Measurements from ENCODE around the gene CEP112. TPM values are rescaled to one million over a fixed set of nuclear protein-coding genes. Genes with fewer than 3 reads are reported as not detected.

The CEP112 gene
- total and polyA plus RNA-seq, 2 of the 8 experiments (the other 6 are each of a cell fraction or from before 2014, with no cell fraction given), result 0.62 to 3.1 TPM

DNA sequence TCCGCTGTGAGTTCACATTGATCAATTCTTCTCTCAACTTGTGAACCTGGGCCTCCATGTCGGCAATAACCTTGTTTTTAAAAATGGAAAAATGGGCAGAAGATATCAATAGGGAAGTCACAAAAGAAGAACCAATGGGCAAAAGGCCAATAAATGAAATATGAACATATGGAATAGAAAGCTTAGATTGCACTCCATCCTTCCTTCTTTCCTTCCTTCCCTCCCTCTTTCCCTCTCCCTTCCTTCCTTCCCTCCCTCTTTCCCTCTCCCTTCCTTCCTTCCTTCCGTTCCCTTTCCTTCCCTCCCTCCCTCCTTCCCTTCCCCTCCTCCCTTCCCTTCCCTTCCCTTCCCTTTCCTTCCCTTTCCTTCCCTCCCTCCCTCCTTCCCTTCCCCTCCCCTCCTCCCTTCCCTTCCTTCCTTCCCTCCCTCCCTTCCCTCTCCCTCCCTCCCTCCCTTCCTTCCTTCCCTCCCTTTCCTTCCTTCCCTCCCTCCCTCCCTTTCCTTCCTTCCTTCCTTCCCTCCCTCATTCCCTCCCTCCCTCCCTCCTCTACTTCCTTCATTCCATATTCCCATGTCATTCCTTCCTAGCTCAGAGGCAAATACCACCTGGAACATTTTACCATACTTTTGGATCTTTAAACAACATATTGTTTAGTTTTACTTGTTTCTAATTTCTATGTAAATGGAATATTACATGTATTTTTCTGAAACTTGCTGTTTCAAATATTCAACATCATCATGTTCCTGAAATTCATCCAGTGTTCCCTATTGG is 339.8 kb downstream of the CEP112 start:
- no peak overlapping the region for H4K5ac ChIP-seq (ENCODE audit: insufficient read length, low read depth, low read length)
- H3K4me3 ChIP-seq (ENCODE audit: extremely low read depth in 1 of 4, insufficient read depth in 2 of 4, low read depth in 3 of 4, low read length in 4 of 4), result no peak overlapping the region
- H3K27me3 ChIP-seq (replicated peaks in 1 of 4; ENCODE audit: control insufficient read depth in 3 of 4, extremely low read depth in 1 of 4, insufficient read depth in 3 of 4, low read length in 3 of 4), result no peaks in the 10 kb centered on the region
- H2BK20ac ChIP-seq (ENCODE audit: low read length), result no peak overlapping the region
- no peak overlapping the region for H3K23ac ChIP-seq (ENCODE audit: insufficient read length)
- H2AFZ ChIP-seq (ENCODE audit: low read length), result no peak overlapping the region
- no peaks in the 10 kb centered on the region; the same call in 1 of the 2 replicates for H3K23me2 ChIP-seq (ENCODE audit: low read depth, low read length)
- no peak overlapping the region for H2BK120ac ChIP-seq (replicated peaks; ENCODE audit: low read depth, low read length)
- FAIRE-seq, result no peak
- no peak overlapping the region for H3K18ac ChIP-seq (ENCODE audit: extremely low read depth, low read length)
- no peaks in the 10 kb centered on the region for H3K9me3 ChIP-seq (ENCODE audit: insufficient read depth in 2 of 2, low read depth in 1 of 2, low read length in 1 of 2)
- H4K20me1 ChIP-seq (replicated peaks in 1 of 2; ENCODE audit: control insufficient read depth in 1 of 2, insufficient read depth in 2 of 2, low read length in 2 of 2), result no peaks in the 10 kb centered on the region
- no peak overlapping the region for H3K9ac ChIP-seq (replicated peaks in 1 of 4; ENCODE audit: extremely low read depth in 1 of 4, low read depth in 3 of 4, low read length in 3 of 4)
- no peaks in the 10 kb centered on the region for H3K79me2 ChIP-seq (ENCODE audit: control insufficient read depth in 1 of 2, insufficient read depth in 2 of 2, low read length in 2 of 2)
- no peak for DNase-seq (ENCODE audit: low read depth in 1 of 2, low spot score in 2 of 2)
- no peaks in the 10 kb centered on the region for H3K4me1 ChIP-seq (replicated peaks in 1 of 4; ENCODE audit: control insufficient read depth in 3 of 4, insufficient read depth in 4 of 4, low read length in 3 of 4)
- no peak overlapping the region for H3K4me2 ChIP-seq (ENCODE audit: insufficient read depth in 1 of 2, low read depth in 2 of 2, low read length in 2 of 2)
- H3K36me3 ChIP-seq (ENCODE audit: control insufficient read depth in 2 of 4, insufficient read depth in 4 of 4, low read length in 3 of 4), result no peaks in the 10 kb centered on the region
- TF ChIP-seq EGR1 (IDR thresholded peaks at IDR 0.05; ENCODE audit: borderline replicate concordance, low read depth, low read length), result no peak
- no peak for TF ChIP-seq BRCA1 (IDR thresholded peaks at IDR 0.05; ENCODE audit: low read depth, low read length)
- TF ChIP-seq EZH2 (IDR thresholded peaks at IDR 0.05; ENCODE audit: low read depth, low read length, severe bottlenecking), result no peak
- TF ChIP-seq SP4 (IDR thresholded peaks at IDR 0.05; ENCODE audit: low read length), result no peak
- TF ChIP-seq POU5F1 (IDR thresholded peaks at IDR 0.05; ENCODE audit: low read depth, low read length), result no peak
- TF ChIP-seq POLR2A (IDR thresholded peaks at IDR 0.05; ENCODE audit: control extremely low read depth in 1 of 2, low read depth in 2 of 2, low read length in 2 of 2), result no peak
- no peak for TF ChIP-seq SIX5 (IDR thresholded peaks at IDR 0.05; ENCODE audit: low read depth, low read length)
- no peak for TF ChIP-seq KDM4A (IDR thresholded peaks at IDR 0.05; ENCODE audit: low read depth, low read length, severe bottlenecking)
- TF ChIP-seq EP300 (IDR thresholded peaks at IDR 0.05; ENCODE audit: borderline replicate concordance in 1 of 2, low read depth in 2 of 2, low read length in 2 of 2), result no peak
- TF ChIP-seq MAFK (IDR thresholded peaks at IDR 0.05; ENCODE audit: low read depth, low read length), result no peak
- no peak for TF ChIP-seq GABPA (IDR thresholded peaks at IDR 0.05; ENCODE audit: borderline replicate concordance, insufficient read depth, low read length)
- ChIA-PET POLR2A (ENCODE audit: partially characterized antibody) (no interaction called here), CTCF (ENCODE audit: partially characterized antibody) (interaction anchor here (0.7 kb wide), 1 partner anchor 58 kb away, joined by 3 read pairs; no protein-coding TSS in a partner anchor)
- H3K14ac ChIP-seq (ENCODE audit: insufficient read length), result no peak overlapping the region
- no peak overlapping the region for H2AK5ac ChIP-seq (ENCODE audit: low read depth, low read length)
- no peak overlapping the region for H2BK15ac ChIP-seq (ENCODE audit: low read length)
- H2BK12ac ChIP-seq (ENCODE audit: low read depth, low read length), result no peak overlapping the region
- no peak overlapping the region for H3K27ac ChIP-seq (ENCODE audit: low read depth, low read length)
- no peak overlapping the region for H2BK5ac ChIP-seq (ENCODE audit: low read depth, low read length)
- H4K91ac ChIP-seq (replicated peaks; ENCODE audit: insufficient read length, low read length), result no peak overlapping the region
- no peak overlapping the region for H3K56ac ChIP-seq (replicated peaks; ENCODE audit: insufficient read length, low read depth, low read length)
- no peaks in the 10 kb centered on the region for H3K79me1 ChIP-seq (ENCODE audit: low read depth, low read length)
- H3K4ac ChIP-seq (replicated peaks; ENCODE audit: insufficient read length, low read depth, low read length), result no peak overlapping the region
- no peak overlapping the region for H4K8ac ChIP-seq (ENCODE audit: extremely low read depth, insufficient read depth, low read length)
- WGBS, 2 experiments (ENCODE audit: extremely low coverage in 1 of 2, insufficient coverage in 1 of 2, insufficient read length in 1 of 2, insufficient replicate concordance in 2 of 2, low coverage in 1 of 2, low lambda C conversion rate in 2 of 2, missing lambda C conversion rate in 1 of 2), result 93% methylated on average over 2 of the region's 3 CpGs; no CpG with 5 or more reads in 1 of the 2 experiments

Data from H1 (cell line).